ENCODE results near the gene GRIK3.
A peak's percentile ranks its signal among the peaks of the same experiment; 100 is the strongest.

Gene GRIK3

GRCh38 chr1:37042506-37042905 is 8.2 kb upstream of the GRIK3 start:
- DNase-seq, result no peak

DNA sequence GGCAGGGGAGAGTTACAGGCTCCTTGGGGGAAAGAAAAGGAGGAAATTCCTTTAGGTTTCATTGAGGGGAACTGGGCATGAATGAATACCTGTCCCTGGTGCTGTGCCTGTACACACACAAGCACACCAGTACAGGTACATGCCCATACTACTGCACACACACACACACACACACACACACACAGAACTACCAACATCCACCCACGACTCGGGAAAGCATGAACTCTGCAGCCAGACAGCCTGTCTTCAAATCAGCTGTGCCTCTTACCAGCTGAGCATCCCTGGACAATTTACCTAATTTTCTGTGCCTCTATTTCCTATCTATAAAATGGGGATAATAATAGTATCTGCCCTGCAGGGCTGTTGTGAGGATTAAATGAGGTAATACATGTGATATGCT is 7.2 kb upstream of the GRIK3 start:
- no peak for DNase-seq

DNA sequence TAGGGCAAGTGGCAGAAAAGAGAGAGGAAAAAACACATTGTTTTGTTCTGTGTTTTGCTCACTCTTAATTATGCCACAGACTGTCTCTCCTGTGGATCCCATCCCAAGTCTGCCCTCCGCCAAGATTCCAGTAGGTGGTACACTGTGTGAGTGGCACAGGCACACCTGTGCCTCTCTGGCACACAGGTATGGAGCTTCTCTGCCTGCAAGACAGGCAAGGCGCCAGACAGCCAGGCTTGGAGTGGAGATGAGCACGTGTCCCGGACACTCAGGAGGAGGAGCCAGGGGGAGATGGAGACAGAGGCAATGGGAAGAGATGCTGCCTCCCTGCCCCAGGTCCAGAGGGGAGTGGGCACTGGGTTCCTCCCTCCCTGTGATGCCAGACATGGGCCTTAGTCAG is 6.5 kb upstream of the GRIK3 start:
- DNase-seq, result no peak

- DNase-seq, result no peak
Measured at GRCh38 chr1:37040261-37040660, 5.9 kb upstream of the GRIK3 start.

DNA sequence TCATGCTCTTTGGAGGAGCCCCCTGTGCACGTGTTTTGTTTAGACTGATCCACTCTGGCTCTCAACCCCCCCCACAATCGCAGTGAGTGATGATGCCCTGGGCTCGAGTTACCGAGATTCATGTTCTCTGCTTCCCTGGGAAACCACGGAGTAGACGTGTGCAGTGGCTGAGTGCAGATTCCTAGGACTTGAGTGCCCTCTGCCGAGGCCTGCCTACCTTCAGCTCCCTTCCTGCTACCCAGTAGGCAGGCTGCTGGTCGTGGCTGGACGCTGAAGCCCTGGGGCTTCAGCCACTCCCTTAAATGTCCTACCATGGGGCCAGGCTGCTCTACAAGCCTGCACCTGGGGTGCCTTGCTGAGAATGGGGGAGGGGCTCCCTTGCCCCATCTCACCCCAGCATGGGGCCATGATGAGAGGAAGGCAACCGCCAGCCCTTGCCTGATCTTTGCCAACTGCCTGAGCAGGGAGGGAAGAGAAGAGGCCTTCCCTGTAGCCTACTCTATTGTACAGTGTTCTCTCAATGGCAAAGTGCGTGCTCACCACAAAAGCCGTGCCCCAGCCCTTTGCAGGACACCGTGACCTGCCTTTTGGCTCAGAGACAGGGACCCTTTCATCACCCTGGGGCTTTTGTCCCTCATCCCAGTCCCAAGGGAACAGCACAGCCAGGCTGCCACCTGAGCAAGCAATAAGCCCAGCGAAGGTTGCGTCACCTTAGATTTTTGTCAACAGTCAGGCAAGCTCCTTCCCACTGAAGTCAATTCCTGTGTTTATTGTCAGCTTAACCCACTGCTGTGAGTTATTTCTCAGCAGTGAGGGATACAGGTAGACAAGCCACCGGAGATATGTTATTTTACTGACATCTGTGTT is 4.1 kb upstream of the GRIK3 start:
- DNase-seq, result no peak

- no peak for DNase-seq
Measured at GRCh38 chr1:37037690-37038089, 3.4 kb upstream of the GRIK3 start.

DNA sequence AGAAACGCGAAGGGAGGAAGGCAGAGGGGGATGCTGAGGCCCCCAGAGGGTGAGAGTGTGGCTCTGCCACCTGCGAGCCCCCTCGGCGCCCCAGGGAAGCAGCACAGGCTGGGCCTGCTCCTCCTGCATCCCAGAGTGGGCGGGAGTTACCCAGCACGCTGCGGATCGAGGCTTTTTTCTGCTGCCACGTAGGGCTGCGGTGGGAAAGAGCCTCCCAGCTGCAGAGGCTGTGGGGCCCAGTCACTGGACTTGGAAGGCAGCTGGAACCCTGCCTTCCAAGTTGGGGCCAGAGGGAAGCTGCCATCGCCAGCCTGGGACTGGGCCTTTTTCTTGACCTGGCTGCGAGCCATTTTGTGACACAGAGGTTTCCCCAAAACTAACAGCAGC is 2.3 kb upstream of the GRIK3 start:
- DNase-seq, result no peak

GRCh38 chr1:37035796-37036666 is 1.7 kb upstream of the GRIK3 start:
- DNase-seq, result peak; percentile 25

DNA sequence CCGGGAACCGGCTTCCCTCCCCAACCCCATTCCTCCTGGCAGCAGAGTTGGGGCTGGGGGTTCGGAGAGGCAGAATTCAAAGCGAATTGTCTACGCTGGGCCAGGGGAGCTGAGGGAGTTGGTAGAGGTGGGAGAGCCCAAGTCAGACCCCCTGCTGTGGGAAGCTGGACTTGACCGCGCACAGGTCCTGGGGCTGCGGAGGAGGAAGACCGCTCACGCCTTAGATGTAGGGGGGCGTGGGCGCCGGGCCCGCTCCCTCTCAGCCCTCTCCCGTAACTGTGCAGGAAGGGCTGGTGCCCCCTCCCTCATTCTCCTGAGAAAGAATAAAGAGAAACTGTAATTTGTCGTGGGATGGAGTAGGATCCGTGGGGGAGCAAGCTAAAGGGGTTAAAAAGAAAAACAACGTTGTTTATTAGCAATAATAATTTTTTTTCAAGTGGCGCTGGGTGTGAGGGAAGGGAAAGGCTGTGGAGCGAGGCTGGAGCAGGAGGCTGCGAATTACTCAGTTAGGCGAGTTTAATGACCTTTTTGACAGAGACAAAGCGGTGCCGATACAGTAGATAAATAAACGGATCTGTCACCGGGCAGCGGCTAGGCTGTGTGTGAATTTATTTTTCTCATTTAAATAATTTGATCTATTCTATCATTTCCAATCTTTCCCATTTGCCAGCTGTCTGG is 838 bp upstream of the GRIK3 start:
- DNase-seq, result no peak

GRCh38 chr1:37033355-37034101 is 787 bp downstream of the GRIK3 start:
- no peak for DNase-seq

- no peak for DNase-seq
Measured at GRCh38 chr1:37032660-37033354, 1.5 kb downstream of the GRIK3 start.

GRCh38 chr1:37031871-37032270 is 2.4 kb downstream of the GRIK3 start:
- DNase-seq, result no peak

GRCh38 chr1:37031429-37031828 is 2.9 kb downstream of the GRIK3 start:
- no peak for DNase-seq

DNA sequence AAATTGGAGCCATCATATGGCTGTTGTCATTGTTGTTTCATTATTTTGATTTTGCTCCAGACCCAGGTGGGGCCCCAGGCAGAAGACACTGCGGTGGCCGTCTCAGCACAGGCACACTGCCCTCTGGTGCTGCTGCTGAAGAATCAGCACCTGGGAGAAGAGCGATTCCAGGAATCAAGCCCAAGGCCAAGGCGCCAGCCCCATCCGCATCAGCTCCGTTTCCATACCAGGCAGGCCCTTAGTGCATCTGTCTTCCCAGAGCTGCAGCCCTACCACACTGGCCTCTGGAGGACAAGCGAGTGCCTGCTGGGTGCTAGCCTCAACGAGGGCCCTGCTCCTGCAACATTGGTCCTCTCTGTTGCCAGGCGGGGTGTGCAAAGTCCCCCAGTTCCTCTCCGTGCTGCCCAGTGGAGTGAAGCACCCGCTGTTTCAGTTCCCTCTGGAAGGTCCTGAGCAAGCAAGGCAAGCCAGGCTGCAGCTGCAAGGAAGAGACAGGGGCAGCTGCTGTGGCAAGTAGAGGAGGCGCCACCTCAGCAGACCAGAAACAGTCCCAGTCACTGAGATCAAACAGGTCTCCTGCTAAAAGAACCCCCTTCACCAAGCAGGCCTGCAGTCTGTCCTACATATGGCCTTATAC is 5.2 kb downstream of the GRIK3 start:
- DNase-seq, result no peak

DNA sequence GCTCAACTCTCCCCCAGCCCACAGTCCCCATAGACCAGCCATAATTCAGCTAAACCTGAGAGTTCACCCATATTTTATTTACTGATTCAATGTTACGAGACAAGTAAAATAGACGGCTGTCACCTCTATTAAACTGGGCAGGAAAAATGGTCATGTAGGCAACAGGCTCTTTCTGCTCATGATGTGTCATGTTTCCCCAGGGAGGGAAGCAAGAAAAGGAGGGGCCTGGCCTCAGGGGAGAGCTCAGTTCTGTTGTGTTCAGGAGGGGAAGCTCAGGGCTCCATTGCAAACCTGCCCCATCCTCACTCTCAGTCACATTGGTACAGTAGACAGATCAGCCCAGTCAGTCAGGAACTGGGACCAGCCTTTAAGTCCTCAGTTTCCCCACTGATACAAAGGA is 12.8 kb downstream of the GRIK3 start:
- DNase-seq, result no peak

DNA sequence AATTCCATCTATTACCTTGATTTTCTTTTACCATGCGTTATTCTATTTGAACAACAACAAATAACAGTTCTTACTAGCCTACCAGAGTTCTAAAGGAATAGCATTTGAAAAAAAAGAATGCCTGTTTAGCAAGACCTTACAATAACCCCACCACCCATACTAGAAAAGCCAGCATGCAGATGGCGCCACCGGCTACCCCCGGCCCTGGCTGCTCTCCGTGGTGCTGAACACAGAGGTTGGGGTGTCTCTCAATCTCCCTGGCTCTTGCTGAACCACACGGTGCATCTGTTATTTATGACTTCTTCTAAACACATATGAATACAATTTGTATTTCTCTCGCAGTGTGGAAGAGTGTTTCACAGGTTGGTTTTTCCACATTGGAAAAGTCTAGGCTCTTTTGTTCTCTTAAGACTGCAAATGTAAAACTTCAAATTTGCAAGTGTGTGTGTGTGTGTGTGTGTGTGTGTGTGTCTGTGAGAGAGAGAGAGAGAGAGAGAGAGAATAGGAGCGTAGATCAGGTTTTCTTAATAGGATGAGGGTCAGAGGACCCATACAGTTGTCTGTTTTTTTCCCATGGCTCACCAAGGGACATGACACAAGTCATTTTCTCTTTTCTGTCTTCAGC is 13.6 kb downstream of the GRIK3 start:
- peak; percentile 27 for DNase-seq

- DNase-seq, result no peak
Measured at GRCh38 chr1:37018510-37018909, 15.8 kb downstream of the GRIK3 start.

DNA sequence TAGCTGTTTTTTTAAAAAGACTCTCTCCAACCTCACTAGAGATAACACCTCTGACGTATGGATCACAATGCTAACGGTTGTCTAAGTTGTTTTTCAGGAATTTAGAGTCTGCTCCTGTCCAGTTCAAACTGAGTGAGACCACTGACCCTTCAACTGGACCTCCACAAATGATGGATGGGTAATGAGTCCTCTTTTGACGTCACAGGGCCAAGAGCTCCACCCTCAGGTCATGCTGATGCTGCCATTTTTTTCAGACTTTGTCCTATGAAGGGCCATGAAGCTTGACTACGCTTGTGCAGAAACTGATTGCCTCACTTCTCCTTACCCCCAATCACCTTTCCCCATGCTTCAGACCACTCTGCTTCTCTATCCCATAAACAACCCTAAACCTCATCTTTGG is 16.6 kb downstream of the GRIK3 start:
- DNase-seq, result no peak

- DNase-seq, result no peak
Measured at GRCh38 chr1:37016121-37016520, 18.2 kb downstream of the GRIK3 start.

DNA sequence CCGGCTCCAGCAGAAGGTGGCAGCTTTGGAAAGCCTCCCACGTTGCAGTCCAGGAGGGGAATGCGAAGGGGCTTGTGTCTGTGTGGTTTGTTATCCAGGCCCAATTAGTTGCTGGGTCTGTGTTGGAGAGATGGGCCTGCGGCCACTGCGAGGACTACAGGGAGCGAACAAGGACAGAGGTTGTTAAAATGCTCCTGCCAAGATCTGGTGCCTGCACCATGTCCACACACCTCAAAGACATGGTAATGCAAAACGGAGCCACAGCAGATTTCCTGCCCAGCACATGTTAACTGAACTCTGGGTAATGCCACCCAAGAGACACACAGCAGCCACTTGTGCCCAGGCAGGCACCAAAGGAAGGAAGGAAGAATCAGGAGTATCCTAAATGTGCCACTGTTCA is 18.6 kb downstream of the GRIK3 start:
- DNase-seq, result no peak

GRCh38 chr1:37012226-37012625 is 22.1 kb downstream of the GRIK3 start:
- DNase-seq, result no peak
